ENCODE measurements around the gene SLC6A19.

Gene SLC6A19

GRCh38 chr5:1195439-1195838, 6.0 kb upstream of the SLC6A19 start:
- H3K9me2 ChIP-seq (replicated peaks; ENCODE audit: insufficient read depth, low read length) = no peaks in the 10 kb centered on the region
- no peaks in the 10 kb centered on the region for H3F3A ChIP-seq (ENCODE audit: insufficient read depth)
- no peak overlapping the region for H2AFZ ChIP-seq (ENCODE audit: low read depth, low read length, severe bottlenecking)
- H3K4me3 ChIP-seq (ENCODE audit: insufficient read depth, low read length, poor library complexity, severe bottlenecking) = no peak overlapping the region
- no peaks in the 10 kb centered on the region for H4K20me1 ChIP-seq (ENCODE audit: low read depth, low read length)
- H3K9ac ChIP-seq (ENCODE audit: low read length) = no peak overlapping the region
- H3K27ac ChIP-seq (ENCODE audit: low read depth, low read length) = no peak overlapping the region
- no peak for TF ChIP-seq CTCF (IDR thresholded peaks at IDR 0.05; ENCODE audit: insufficient read depth, low read length, poor library complexity, severe bottlenecking)
- no peak for TF ChIP-seq EZH2phosphoT487 (conservative IDR thresholded peaks at IDR 0.05; ENCODE audit: low read length)
- no peak overlapping the region for H3K4me2 ChIP-seq (ENCODE audit: low read depth, low read length, poor library complexity, severe bottlenecking)
- no peaks in the 10 kb centered on the region for H3K36me3 ChIP-seq (ENCODE audit: low read length)
- H3K79me2 ChIP-seq (ENCODE audit: insufficient read depth, low read length) = no peaks in the 10 kb centered on the region
- H3K27me3 ChIP-seq (ENCODE audit: low read length) = no peaks in the 10 kb centered on the region
- no peaks in the 10 kb centered on the region for H3K9me3 ChIP-seq (ENCODE audit: insufficient read depth, low read length)

- Histone ChIP-seq H3K27me3 (ENCODE audit: low read length) (no peaks in the 10 kb centered on the region), H3K9ac (ENCODE audit: low read length) (no peak overlapping the region), H2AFZ (ENCODE audit: low read depth, low read length, severe bottlenecking) (no peak overlapping the region), H3K36me3 (ENCODE audit: low read length) (no peaks in the 10 kb centered on the region), H3K27ac (ENCODE audit: low read depth, low read length) (no peak overlapping the region), H3K9me2 (replicated peaks; ENCODE audit: insufficient read depth, low read length) (no peaks in the 10 kb centered on the region), H4K20me1 (ENCODE audit: low read depth, low read length) (no peaks in the 10 kb centered on the region), H3K4me3 (ENCODE audit: insufficient read depth, low read length, poor library complexity, severe bottlenecking) (no peak overlapping the region), H3K79me2 (ENCODE audit: insufficient read depth, low read length) (no peaks in the 10 kb centered on the region), H3F3A (ENCODE audit: insufficient read depth) (no peaks in the 10 kb centered on the region), H3K4me2 (ENCODE audit: low read depth, low read length, poor library complexity, severe bottlenecking) (no peak overlapping the region), H3K9me3 (ENCODE audit: insufficient read depth, low read length) (no peaks in the 10 kb centered on the region)
- TF ChIP-seq CTCF (IDR thresholded peaks at IDR 0.05; ENCODE audit: insufficient read depth, low read length, poor library complexity, severe bottlenecking) (no peak), EZH2phosphoT487 (conservative IDR thresholded peaks at IDR 0.05; ENCODE audit: low read length) (no peak)
Measured at GRCh38 chr5:1195916-1196315, 5.5 kb upstream of the SLC6A19 start.

- H3K27ac ChIP-seq (ENCODE audit: low read depth, low read length) = no peak overlapping the region
- H3K9me3 ChIP-seq (ENCODE audit: insufficient read depth, low read length) = no peaks in the 10 kb centered on the region
- no peak overlapping the region for H3K4me3 ChIP-seq (ENCODE audit: insufficient read depth, low read length, poor library complexity, severe bottlenecking)
- TF ChIP-seq CTCF (IDR thresholded peaks at IDR 0.05; ENCODE audit: insufficient read depth, low read length, poor library complexity, severe bottlenecking) = no peak
- TF ChIP-seq EZH2phosphoT487 (conservative IDR thresholded peaks at IDR 0.05; ENCODE audit: low read length) = no peak
- no peaks in the 10 kb centered on the region for H3F3A ChIP-seq (ENCODE audit: insufficient read depth)
- no peaks in the 10 kb centered on the region for H4K20me1 ChIP-seq (ENCODE audit: low read depth, low read length)
- no peaks in the 10 kb centered on the region for H3K9me2 ChIP-seq (replicated peaks; ENCODE audit: insufficient read depth, low read length)
- H3K4me2 ChIP-seq (ENCODE audit: low read depth, low read length, poor library complexity, severe bottlenecking) = no peak overlapping the region
- H3K36me3 ChIP-seq (ENCODE audit: low read length) = no peaks in the 10 kb centered on the region
- no peak overlapping the region for H3K9ac ChIP-seq (ENCODE audit: low read length)
- no peaks in the 10 kb centered on the region for H3K79me2 ChIP-seq (ENCODE audit: insufficient read depth, low read length)
- H3K27me3 ChIP-seq (ENCODE audit: low read length) = no peaks in the 10 kb centered on the region
- H2AFZ ChIP-seq (ENCODE audit: low read depth, low read length, severe bottlenecking) = no peak overlapping the region
Measured at GRCh38 chr5:1196562-1196961, 4.8 kb upstream of the SLC6A19 start.

Data from SU-DHL-6 (cell line).